Neuronal stem cell (in vitro differentiated cells): ENCODE results near the gene MID1.

Experiments
- DNase-seq: peaks from one replicate; pipeline ENCODE4 v3.0.0-alpha.2; 2013; ENCODE audit warnings: low spot score
- H2AFZ ChIP-seq: one replicate; pipeline ENCODE4 v1.6.1; 2013; ENCODE audit warnings: mild to moderate bottlenecking, low read length, inconsistent platforms
- H2AK5ac ChIP-seq: 2 replicates; pipeline ENCODE4 v1.6.1; 2013; ENCODE audit warnings: low read depth, mild to moderate bottlenecking, inconsistent platforms, low read length, moderate library complexity, mixed read lengths
- H2BK120ac ChIP-seq: 2 replicates; pipeline ENCODE4 v1.6.1; 2013; ENCODE audit warnings: low read depth, mild to moderate bottlenecking, inconsistent platforms, low read length, moderate library complexity, mixed read lengths
- H2BK12ac ChIP-seq: one replicate; pipeline ENCODE4 v1.6.1; 2013; ENCODE audit warnings: low read length, inconsistent platforms
- H2BK15ac ChIP-seq: 2 replicates; pipeline ENCODE4 v1.6.1; 2013; ENCODE audit warnings: mild to moderate bottlenecking, low read length, inconsistent platforms, mixed read lengths
- H2BK5ac ChIP-seq: one replicate; pipeline ENCODE4 v1.6.1; 2013; ENCODE audit warnings: inconsistent platforms, mild to moderate bottlenecking, low read length, moderate library complexity
- H3K14ac ChIP-seq: one replicate; pipeline ENCODE4 v1.6.1; 2013; ENCODE audit warnings: low read length, inconsistent platforms
- H3K18ac ChIP-seq: 2 replicates; pipeline ENCODE4 v1.6.1; 2013; ENCODE audit warnings: low read length, inconsistent platforms
- H3K23ac ChIP-seq: 2 replicates; pipeline ENCODE4 v1.6.1; 2013; ENCODE audit warnings: low read depth, mild to moderate bottlenecking, mixed read lengths, low read length, inconsistent platforms; ENCODE audit not compliant: poor library complexity
- H3K27ac ChIP-seq: replicated peaks from 3 replicates; pipeline ENCODE4 v1.5.1; 2013; ENCODE audit warnings: low read length, inconsistent platforms
- H3K27me3 ChIP-seq, 3 experiments: 2 replicates each; pipeline ENCODE4 v1.6.1; 2013; ENCODE audit warnings: low read length in 3 of 3, mild to moderate bottlenecking in 2 of 3, inconsistent platforms in 1 of 3, low read depth in 1 of 3, mixed read lengths in 1 of 3, moderate library complexity in 1 of 3; ENCODE audit not compliant: control insufficient read depth in 3 of 3, insufficient read depth in 3 of 3
- H3K36me3 ChIP-seq, 2 donors: replicated peaks in 1 of 2; 2 replicates each; pipeline ENCODE4 v1.6.1; 2013; ENCODE audit warnings: low read length in 2 of 2; ENCODE audit not compliant: control insufficient read depth in 2 of 2, insufficient read depth in 2 of 2
- H3K4ac ChIP-seq: 2 replicates; pipeline ENCODE4 v1.6.1; 2013; ENCODE audit warnings: inconsistent platforms, mild to moderate bottlenecking, low read length, moderate library complexity
- H3K4me1 ChIP-seq, 2 donors: 1 replicate in 1 of 2; 2 replicates in 1 of 2; pipeline ENCODE4 v1.6.1; 2013; ENCODE audit warnings: low read length in 2 of 2, low read depth in 1 of 2; ENCODE audit not compliant: control insufficient read depth in 2 of 2, insufficient read depth in 1 of 2
- H3K4me2 ChIP-seq: one replicate; pipeline ENCODE4 v1.6.1; 2013; ENCODE audit warnings: mild to moderate bottlenecking, low read length, inconsistent platforms; ENCODE audit not compliant: insufficient read depth, poor library complexity, severe bottlenecking
- H3K4me3 ChIP-seq, 2 donors: 2 replicates each; pipeline ENCODE4 v1.5.1; 2013; ENCODE audit warnings: low read length in 2 of 2, mild to moderate bottlenecking in 2 of 2, inconsistent platforms in 1 of 2, moderate library complexity in 1 of 2
- H3K79me1 ChIP-seq: one replicate; pipeline ENCODE4 v1.6.1; 2013; ENCODE audit warnings: low read depth, mild to moderate bottlenecking, inconsistent platforms, low read length, moderate library complexity
- H3K9ac ChIP-seq: one replicate; pipeline ENCODE4 v1.6.1; 2013; ENCODE audit warnings: mild to moderate bottlenecking, low read depth, low read length, inconsistent platforms; ENCODE audit not compliant: poor library complexity
- H3K9me3 ChIP-seq, 2 donors: replicated peaks in 1 of 2; 2 replicates each; pipeline versions ENCODE3 to v1.6.1; 2013; ENCODE audit warnings: low read length in 2 of 2, mild to moderate bottlenecking in 2 of 2, inconsistent platforms in 1 of 2, low read depth in 1 of 2, mixed read lengths in 1 of 2, moderate library complexity in 1 of 2; ENCODE audit not compliant: control insufficient read depth in 2 of 2, insufficient read depth in 1 of 2
- H4K8ac ChIP-seq: one replicate; pipeline ENCODE4 v1.6.1; 2013; ENCODE audit warnings: low read depth, mild to moderate bottlenecking, inconsistent platforms, low read length, moderate library complexity
- H4K91ac ChIP-seq: one replicate; pipeline ENCODE4 v1.6.1; 2013; ENCODE audit warnings: low read length, low read depth, mild to moderate bottlenecking, inconsistent platforms; ENCODE audit not compliant: poor library complexity
- WGBS, 2 donors: extraction: QIAGEN DNeasy Blood & Tissue Kit; methylation state at CpG; one replicate each; pipeline ENCODE4 v1.1.7; 2013; ENCODE audit warnings: missing lambda C conversion rate in 2 of 2, mixed read lengths in 1 of 2; ENCODE audit not compliant: insufficient read length in 2 of 2, insufficient replicate concordance in 1 of 2; ENCODE audit errors: extremely low coverage in 2 of 2; 5-methylcytosine and 5-hydroxymethylcytosine counted together

MID1 gene

GRCh38 chrX:10447564-10448214 is 172.7 kb downstream of the MID1 start:
- DNase-seq = no peak
- Histone ChIP-seq H2BK15ac (no peak overlapping the region), H3K4me2 (no peak overlapping the region), H3K9me3 (no peaks in the 10 kb centered on the region), H4K91ac (no peak overlapping the region), H3K9ac (no peak overlapping the region), H2BK120ac (no peak overlapping the region), H3K4me1 (no peaks in the 10 kb centered on the region), H3K18ac (no peak overlapping the region), H3K79me1 (no peaks in the 10 kb centered on the region), H3K27ac (no peak overlapping the region), H2BK12ac (no peak overlapping the region), H2BK5ac (no peak overlapping the region), H3K4ac (no peak overlapping the region), H2AFZ (no peak overlapping the region), H3K4me3 (no peak overlapping the region), H4K8ac (no peak overlapping the region), H3K23ac (no peak overlapping the region), H3K27me3 (no peaks in the 10 kb centered on the region), H3K36me3 (peaks cover 2 to 70% of the 10 kb centered on the region in 2 donors), H2AK5ac (no peak overlapping the region), H3K14ac (no peak overlapping the region)
- no CpG with 5 or more reads among the region's 4 CpGs for WGBS, 2 donors

DNA sequence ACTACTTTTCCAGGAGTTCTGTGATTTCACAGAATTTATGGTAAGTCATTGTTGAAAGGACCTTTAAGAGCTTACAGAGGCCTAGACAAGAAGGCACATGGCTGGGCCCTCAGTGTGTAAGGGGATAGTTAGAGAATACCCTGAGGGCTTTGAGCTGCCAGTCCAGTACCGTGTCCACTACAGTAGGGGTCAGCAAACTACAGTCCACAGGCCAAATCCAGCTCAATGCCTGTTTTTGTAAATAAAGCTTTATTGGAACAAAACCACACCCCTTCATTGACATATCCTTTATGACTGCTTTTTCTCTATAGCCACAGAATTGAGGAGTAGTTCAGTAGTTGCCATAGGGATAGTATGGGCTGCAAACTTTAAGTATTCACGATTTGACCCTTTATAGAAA is 176.2 kb downstream of the MID1 start:
- no peak for DNase-seq
- no peak overlapping the region for H4K8ac ChIP-seq
- H3K23ac ChIP-seq = no peak overlapping the region
- H3K9me3 ChIP-seq = no peaks in the 10 kb centered on the region
- no peak overlapping the region for H2BK5ac ChIP-seq
- no peak overlapping the region for H2BK120ac ChIP-seq
- no peaks in the 10 kb centered on the region for H3K79me1 ChIP-seq
- H2BK15ac ChIP-seq = no peak overlapping the region
- no peak overlapping the region for H2BK12ac ChIP-seq
- H3K4ac ChIP-seq = no peak overlapping the region
- H2AK5ac ChIP-seq = no peak overlapping the region
- H3K27me3 ChIP-seq = no peaks in the 10 kb centered on the region
- no peak overlapping the region for H3K14ac ChIP-seq
- no peak overlapping the region for H2AFZ ChIP-seq
- peaks cover 1 to 36% of the 10 kb centered on the region in 2 donors for H3K36me3 ChIP-seq
- no peak overlapping the region for H3K9ac ChIP-seq
- no peaks in the 10 kb centered on the region for H3K4me1 ChIP-seq
- no peak overlapping the region for H3K27ac ChIP-seq
- H4K91ac ChIP-seq = no peak overlapping the region
- H3K18ac ChIP-seq = no peak overlapping the region
- H3K4me3 ChIP-seq = no peak overlapping the region
- no CpG with 5 or more reads among the region's 2 CpGs for WGBS, 2 donors
- no peak overlapping the region for H3K4me2 ChIP-seq

DNA sequence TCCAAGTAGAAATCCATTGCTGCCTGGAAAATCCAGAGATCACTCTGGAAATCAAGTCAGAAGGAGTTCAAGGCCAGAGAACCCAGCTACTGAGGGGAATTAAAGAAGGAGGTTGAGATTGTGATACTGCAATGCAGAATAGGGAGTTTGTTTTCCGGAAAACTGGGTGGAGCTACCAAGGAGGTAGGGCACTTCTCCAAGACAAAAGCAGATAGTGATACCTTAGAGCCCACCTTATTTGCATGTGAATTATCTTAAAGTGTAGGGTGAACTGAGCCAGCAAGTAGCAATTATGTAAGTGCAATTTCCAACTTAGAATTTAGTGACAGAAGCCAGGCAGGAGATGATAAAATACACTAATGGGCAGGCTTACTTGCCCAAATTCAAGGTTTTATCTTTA is 178.9 kb downstream of the MID1 start:
- Histone ChIP-seq H2BK5ac (no peak overlapping the region), H3K4ac (no peak overlapping the region), H3K23ac (no peak overlapping the region), H2BK12ac (no peak overlapping the region), H2BK120ac (no peak overlapping the region), H3K18ac (no peak overlapping the region), H3K79me1 (no peaks in the 10 kb centered on the region), H3K4me1 (no peaks in the 10 kb centered on the region), H2AFZ (no peak overlapping the region), H3K36me3 (peaks cover 0 to 8% of the 10 kb centered on the region in 2 donors), H3K9me3 (no peaks in the 10 kb centered on the region), H3K4me2 (no peak overlapping the region), H3K27ac (no peak overlapping the region), H4K91ac (no peak overlapping the region), H3K27me3 (no peaks in the 10 kb centered on the region), H4K8ac (no peak overlapping the region), H2BK15ac (no peak overlapping the region), H3K4me3 (no peak overlapping the region), H3K9ac (no peak overlapping the region), H2AK5ac (no peak overlapping the region), H3K14ac (no peak overlapping the region)
- DNase-seq = no peak
- no CpG with 5 or more reads among the region's 1 CpG for WGBS, 2 donors

- Histone ChIP-seq H3K4me1 (no peaks in the 10 kb centered on the region), H3K4ac (no peak overlapping the region), H2BK5ac (no peak overlapping the region), H3K27ac (no peak overlapping the region), H2AFZ (no peak overlapping the region), H2BK15ac (no peak overlapping the region), H3K9me3 (no peaks in the 10 kb centered on the region), H2AK5ac (no peak overlapping the region), H4K8ac (no peak overlapping the region), H2BK12ac (no peak overlapping the region), H3K4me3 (no peak overlapping the region), H3K9ac (no peak overlapping the region), H3K36me3 (no peaks in the 10 kb centered on the region), H3K23ac (no peak overlapping the region), H3K4me2 (no peak overlapping the region), H3K14ac (no peak overlapping the region), H3K79me1 (no peaks in the 10 kb centered on the region), H4K91ac (no peak overlapping the region), H3K27me3 (peaks cover 0 to 7% (median 0%) of the 10 kb centered on the region in 3 experiments), H2BK120ac (no peak overlapping the region), H3K18ac (no peak overlapping the region)
- DNase-seq = no peak
- WGBS, 2 donors = no CpG with 5 or more reads among the region's 8 CpGs
Observed at GRCh38 chrX:10433296-10433965, 187.0 kb downstream of the MID1 start.
